Mammary epithelial cell (primary cell): ENCODE measurements around the gene UTP11.

Experiments used
- CTCF ChIP-seq, 2 donors: IDR thresholded peaks in 1 of 2; conservative IDR thresholded peaks in 1 of 2; 2 replicates each; pipeline ENCODE4 v1.5.1; 2011 to 2012; ENCODE audit warnings: inconsistent platforms in 2 of 2, low read length in 2 of 2, mild to moderate bottlenecking in 2 of 2, control low read depth in 1 of 2, low read depth in 1 of 2; ENCODE audit not compliant: insufficient read depth in 1 of 2; ENCODE audit errors: extremely low read depth in 1 of 2
- EZH2 ChIP-seq: IDR thresholded peaks from 2 replicates; pipeline ENCODE4 v1.6.1; 2012; ENCODE audit warnings: low read length, inconsistent platforms, borderline replicate concordance

GRCh38 chr1:38004284-38005108, 8.0 kb upstream of the UTP11 start:
- TF ChIP-seq CTCF (conservative IDR thresholded peaks at IDR 0.05 in 1 of 2, IDR thresholded peaks at IDR 0.05 in 1 of 2; ENCODE audit: extremely low read depth in 1 of 2, insufficient read depth in 1 of 2, low read depth in 1 of 2, low read length in 2 of 2) (no peak), EZH2 (no peak)
